LHCN-M2 (cell line): ENCODE data around the gene DUS2. TPM values are rescaled to one million over a fixed set of nuclear protein-coding genes. Genes with fewer than 3 reads are reported as not detected.
"Not testable (repeated sequence)": the region's sequence is repeated elsewhere in the genome, so short reads cannot be mapped to it uniquely, and the experiment has no call there.

Source experiments
- DNase-seq: peaks from one replicate; pipeline ENCODE4 v3.0.0-alpha.2; 2012; ENCODE audit warnings: low read depth
- polyA plus RNA-seq: library from polyadenylated mRNA; unstranded; fragments of >200 nt; gene quantifications from one replicate; pipeline ENCODE4 v1.2.1, GENCODE V29; 2012; ENCODE audit warnings: missing spikeins
- total RNA-seq: library from RNA; depleted of rRNA; stranded (reverse); fragments of >200 nt; gene quantifications from 2 replicates; pipeline ENCODE4 v1.2.3, GENCODE V29; 2014; rRNA removed

The DUS2 gene
- 18.3 and 20.1 TPM in 2 replicates for total RNA-seq
- polyA plus RNA-seq = 11.2 TPM

DNA sequence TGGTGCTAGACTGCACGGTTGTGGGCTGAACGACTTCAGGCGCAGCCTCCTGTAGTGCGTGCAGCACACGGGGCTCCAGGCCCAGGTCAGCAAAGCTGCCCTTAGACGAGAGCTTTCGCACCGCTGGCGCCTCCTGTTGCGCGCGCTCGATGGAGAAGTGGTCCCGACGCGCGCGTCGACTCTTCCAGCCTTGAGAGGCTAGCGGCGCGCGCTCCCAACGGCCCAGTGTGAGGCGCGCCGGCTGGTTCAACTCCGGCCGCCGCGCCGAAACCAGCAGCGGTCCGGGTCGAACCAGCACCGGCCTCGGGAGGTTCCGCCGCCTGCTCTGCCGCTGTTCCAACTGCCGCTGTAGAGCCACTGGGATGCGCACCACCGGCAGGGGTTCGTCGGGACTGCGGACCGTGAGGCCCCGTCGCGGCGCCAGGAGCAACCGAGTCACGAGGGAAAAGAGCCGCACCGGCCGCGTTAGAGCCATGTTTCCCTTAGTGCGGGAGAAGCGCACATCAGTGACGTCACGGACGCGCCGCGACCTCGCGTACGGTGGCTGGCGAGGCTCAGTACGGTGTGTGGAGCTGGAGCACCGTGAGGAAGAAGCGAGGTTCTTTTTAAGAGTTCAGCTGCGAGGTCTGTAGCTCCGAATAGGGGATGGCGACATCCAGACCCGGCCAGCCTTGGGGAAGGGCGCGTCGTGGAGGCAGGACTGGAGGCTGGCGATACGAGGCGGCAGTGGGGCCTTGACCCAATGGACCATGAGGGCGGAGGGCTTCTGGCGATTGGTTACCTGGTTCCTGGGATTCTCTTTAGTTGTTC, at the start of gene DUS2, which contains the start of gene DDX28:
Gene DUS2 (plus strand): TSS at position 557 of the 810 bp plus-strand sequence. CDS start 14,740 bp downstream, outside the sequence.
Gene DDX28 (minus strand): TSS at position 505 of the 810 bp plus-strand sequence. CDS start 30 bp downstream, at position 475.
- peak; percentile 89 for DNase-seq

DNA sequence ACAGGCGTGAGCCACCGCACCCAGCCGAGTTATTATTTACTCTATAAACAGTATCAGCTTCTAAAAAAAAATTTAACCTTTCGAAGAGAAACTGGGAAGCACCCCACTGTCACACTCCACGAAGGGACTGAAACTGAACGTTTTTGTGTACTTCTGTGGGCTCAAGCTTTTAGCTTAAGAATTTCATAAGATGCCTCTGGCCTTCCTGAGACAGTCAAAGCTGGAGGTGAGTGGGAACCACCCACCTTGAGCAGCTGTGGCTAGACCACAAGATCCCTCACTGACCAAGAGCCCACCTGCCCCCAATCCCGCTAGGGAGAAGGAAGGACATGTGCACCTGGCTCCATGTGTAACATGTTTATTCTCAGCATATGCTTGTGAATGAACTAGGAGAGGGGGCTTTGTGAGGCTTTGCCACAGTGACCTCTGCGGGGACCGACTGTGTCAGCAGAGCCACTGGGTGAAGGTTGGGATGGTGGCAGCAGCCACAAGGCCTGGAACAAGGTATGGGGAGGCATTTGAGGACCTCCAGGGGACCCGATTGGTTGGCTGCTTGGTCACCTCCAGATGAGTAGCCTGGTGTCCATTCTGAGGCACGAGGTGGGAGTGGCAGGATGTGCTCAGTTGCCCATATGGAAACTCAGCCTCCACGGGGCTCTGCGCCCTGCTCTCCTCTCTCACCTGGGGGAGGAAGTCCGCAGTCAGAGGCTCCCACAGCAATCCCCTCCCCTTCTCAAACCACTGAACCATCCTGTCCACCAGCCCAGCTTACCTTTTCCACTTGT, 47.6 kb upstream of the DUS2 start:
- no peak for DNase-seq

DNA sequence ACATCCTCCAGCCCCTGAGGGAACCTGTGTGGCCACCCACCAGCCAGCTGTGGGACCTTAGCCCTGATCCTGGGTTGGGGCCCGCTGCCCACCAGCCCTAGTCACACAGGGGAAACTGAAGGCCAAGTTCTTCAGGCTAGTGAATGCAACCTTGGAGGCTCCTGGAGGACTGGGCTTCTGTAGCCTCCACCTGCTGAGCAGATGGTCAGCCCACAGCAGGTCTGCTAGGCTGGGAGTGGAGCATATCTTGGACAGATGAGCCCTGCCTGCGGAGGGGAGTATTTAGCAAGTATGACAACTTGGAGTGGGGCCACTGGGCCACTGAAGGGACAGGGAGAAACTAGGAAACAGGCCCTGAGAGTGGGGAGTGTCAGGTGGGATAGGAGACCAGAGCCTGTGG, 46.9 kb upstream of the DUS2 start:
- no peak for DNase-seq

DNA sequence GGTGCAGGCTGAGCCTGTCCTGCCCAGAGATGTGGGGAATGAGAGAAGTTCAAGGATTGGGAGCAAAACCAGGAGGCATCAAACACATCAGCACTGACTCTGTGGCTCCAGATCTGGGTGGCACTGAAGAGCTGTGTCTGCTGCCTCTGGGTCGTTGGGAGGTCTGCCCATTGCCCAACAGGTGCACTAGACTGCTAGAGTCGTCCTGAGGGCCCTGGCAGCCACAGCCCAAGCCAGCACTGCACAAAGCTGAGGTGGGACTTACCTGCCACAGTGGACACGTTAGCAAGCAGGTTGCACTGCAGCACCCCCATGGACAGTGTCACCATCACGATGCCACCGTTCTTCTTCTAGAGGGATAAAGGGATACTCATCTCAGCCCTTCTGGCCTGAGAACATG, 46.1 kb upstream of the DUS2 start:
- no peak for DNase-seq

DNA sequence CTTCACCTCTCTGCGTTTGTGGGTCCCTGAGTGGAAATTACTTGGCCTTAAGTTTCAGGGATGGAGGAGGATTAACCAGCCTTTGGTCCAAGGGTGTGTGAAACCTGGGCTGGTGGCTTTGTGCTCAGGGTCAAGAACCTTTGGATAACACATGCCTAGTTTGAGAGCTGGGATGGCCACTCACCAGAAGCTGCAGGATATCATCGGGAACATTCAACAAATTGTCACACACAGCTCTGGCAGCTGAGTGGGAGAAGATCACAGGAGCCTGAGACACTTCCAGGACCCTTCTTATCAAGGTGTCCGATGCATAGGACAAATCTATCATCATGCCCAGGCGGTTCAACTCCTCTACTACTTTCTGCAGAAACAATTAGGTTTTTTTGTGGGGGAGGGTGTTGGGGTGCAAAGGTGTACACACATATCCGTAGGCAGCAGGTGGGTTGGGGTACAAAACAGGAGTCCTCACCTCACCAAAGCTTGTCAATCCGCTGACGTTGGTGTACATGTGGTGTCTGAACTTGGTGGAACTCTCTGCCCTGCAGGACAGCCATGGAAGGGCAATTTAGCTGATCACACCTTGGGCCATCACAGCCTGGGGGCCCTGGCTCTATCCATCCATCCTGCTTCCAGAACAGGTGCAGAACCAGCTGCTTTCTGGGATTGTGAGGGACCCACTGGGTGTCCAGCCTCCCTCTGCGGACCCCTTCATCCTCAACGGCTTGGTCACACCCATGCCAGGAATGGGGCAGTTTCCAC, 45.4 kb upstream of the DUS2 start:
- DNase-seq = no peak

DNA sequence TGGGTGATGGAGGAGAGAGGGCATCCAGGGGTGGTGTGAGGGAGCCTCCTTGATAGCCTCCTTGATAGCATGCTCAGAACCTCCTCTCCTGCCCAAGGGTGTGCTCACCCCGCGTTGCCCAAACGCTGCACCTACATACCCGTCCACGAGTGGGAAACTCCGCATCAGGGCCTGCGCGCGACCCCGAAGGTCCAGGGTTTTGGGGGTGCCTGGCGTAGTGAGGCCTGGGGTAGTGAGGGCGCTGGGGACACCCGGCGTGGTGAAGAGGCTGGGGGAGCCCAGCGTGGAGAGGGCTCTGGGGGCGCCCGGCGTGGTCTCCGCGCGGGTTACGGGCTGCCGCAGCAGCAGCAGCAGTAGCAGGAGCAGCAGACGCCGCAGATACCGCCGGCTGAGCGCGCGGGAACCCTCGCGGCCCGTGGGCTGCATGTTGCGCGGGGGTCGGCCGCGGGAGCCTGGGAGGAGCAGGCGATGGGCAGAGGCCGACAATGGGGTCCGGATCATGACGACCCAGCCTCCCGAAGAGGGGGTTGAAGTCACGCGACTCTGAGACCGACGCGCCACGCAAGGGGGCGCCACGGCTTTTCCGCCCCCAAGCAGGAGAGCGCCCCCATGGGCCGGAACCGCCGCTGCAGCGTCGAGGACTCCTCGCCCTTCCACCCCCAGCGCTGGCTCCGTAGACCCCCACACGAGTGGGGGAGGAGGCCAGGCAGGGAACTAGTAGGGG, 43.0 kb upstream of the DUS2 start, which contains the start of gene DPEP3:
Gene DPEP3 (minus strand): TSS at position 545 of the 724 bp plus-strand sequence. CDS start 119 bp downstream, at position 426.
- no peak for DNase-seq

DNA sequence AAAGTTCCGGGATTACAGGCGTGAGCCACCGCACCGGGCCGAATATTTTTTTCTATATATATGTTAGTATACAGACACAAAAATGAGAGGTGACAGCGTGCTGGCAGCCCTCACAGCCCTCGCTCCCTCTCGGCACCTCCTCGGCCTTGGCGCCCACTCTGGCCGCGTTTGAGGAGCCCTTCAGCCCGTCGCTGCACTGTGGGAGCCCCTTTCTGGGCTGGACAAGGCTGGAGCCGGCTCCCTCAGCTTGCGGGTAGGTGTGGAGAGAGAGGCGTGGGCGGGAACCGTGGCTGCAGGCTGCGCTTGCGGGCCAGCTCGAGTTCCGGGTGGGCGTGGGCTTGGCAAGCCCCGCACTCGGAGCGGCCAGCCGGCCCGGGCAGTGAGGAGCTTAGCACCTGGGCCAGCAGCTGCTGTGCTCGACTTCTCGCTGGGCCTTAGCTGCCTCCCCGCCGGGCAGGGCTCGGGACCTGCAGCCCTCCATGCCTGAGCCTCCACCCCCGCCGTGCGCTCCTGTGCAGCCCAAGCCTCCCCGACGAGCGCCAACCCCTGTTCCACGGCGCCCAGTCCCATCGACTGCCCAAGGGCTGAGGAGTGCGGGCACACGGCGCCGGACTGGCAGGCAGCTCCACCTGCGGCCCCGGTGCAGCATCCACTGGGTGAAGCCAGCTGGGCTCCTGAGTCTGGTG, 40.9 kb upstream of the DUS2 start:
- no peak for DNase-seq

DNA sequence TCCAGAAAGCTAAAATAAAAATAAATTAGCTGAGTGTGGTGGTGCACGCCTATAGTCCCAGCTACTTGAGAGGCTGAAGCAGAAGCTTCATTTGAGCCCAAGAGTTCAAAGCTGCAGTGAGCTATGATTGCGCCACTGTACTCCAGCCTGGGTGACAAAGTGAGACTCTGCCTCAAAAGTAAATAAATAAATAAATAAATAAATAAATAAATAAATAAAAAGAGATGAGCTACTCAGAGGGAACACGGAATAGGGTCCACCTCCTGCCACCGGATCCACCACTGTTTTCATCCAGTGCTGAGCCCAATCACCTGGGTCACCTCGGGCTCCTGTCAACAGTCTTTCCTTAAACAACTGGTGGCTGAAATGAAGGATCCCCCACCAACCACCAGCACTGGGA, 36.1 kb upstream of the DUS2 start:
- DNase-seq = no peak

DNA sequence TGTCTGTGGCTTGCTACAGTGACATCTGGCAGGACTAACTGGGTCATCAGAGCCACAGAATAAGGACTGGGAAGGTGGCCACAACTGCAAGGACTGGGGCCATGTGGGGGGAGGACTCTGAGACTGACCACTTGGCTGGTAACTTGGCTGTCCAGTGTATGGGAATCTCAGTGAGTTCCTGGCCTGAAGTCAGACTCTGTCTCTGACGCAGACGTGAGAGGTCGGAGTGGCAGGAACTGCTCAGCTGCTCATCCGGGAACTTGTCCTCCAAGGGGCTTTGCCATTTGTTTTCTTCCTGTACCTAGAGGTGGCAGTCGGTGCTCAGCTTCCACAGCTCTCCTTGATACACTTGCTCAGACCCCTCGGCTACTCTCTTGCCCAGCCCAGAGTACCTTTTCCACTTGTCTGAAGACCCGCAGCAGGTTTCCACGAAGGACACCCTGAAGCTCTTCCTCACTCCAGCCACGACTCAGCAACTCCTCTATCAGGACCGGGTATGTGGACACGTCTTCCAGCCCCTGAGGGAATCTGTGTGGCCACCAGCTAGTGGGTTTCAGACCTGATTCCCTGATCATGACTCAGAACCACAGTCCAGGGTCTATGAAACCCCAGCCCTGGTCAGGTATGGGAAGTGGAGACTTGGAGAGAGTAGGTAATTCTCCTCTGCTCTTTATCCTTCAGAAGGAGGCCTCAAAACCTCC, 35.5 kb upstream of the DUS2 start:
- DNase-seq = no peak

DNA sequence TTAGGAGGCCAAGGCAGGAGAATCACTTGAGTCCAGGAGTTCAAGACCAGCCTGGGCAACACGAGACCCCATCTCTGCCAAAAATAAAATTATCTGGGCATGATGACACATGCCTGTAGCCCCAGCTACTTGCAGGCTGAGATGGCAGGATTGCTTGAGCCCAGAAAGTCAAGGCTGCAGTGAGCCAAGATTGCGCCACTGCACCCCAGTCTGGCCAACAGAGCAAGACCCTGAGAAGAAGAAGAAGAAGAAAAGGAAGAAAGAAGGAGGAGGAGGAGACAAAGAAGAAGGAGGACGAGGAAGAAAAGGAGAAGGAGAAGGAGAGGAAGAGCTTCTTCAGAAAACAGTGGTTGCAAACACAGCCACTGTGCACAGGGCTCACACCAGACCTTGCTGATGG, 34.4 kb upstream of the DUS2 start:
- no peak for DNase-seq

DNA sequence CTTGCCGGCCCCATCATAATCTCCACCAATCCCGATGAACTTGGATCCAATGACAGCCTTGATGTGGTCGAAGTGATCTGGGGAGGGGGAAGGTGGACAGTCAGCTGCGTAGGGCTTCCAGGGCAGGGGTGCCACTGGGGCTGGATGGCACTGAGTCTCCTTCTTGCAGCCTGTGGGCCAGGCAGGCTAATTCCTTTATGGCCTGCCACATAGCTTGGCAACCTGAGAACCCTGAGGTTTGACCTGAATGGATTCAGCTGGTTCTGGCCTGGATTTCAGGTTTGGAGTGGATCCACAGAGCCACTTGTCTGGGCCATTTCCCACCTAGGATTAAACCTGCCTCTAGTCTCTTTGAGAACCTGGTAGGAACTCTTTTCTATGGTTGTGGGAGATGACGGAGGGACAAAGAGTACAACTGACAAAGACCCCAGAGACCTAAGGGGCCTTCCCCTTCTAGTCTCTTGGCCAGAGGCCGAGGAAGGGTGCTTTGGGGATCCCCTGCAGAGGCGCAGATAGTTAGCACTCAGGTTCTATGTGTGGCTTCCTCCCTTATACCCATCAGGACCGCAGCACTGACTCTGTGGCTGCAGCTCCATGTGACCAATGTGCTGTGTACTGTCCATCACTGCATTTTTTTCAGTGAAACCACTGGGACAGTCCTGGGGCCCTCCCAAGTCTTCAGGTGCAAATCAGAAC, 33.6 kb upstream of the DUS2 start:
- DNase-seq = no peak

DNA sequence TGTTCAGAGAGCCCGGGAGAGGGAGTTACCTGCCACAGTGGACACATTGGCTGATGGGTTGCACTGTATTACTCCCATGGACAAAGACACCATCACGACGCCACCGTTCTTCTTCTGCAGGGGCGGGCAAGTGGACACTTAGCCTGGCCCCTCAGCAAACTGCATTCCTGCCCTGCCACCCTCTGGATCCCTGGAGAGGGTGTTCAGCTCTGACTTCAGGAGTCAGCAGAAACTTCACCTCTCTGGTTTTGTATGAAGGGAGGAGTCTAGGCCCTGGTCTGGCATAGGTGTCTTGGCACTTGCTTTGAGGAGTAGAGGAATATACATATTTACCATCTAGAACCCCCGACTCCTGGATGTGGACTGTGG, 33.1 kb upstream of the DUS2 start:
- DNase-seq = no peak

DNA sequence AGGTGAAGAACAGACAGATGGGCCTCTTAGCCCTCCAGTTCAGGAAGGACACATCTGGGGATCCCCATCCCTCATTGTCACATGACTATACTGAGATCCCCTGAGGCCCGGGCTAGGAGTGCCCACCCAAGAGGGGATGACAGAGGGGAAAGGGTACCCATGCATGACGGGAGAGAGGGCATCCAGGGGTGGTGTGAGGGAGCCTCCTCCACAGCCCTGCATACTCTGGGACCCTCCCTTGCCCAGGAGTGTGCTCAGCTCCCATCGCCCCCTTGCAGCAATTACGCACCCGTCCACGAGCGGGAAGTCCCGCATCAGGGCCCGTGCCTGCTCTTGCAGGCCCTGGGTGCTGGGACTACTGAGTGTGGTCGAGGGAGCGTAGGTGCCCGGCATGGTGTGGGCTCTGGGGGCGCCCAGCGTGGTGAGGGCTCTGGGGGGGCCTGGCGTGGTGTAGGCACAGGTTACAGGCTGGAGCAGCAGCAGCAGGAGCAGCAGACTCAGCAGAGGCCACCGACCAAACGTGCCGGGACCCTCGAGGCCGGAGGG, 30.4 kb upstream of the DUS2 start:
- DNase-seq = no peak

DNA sequence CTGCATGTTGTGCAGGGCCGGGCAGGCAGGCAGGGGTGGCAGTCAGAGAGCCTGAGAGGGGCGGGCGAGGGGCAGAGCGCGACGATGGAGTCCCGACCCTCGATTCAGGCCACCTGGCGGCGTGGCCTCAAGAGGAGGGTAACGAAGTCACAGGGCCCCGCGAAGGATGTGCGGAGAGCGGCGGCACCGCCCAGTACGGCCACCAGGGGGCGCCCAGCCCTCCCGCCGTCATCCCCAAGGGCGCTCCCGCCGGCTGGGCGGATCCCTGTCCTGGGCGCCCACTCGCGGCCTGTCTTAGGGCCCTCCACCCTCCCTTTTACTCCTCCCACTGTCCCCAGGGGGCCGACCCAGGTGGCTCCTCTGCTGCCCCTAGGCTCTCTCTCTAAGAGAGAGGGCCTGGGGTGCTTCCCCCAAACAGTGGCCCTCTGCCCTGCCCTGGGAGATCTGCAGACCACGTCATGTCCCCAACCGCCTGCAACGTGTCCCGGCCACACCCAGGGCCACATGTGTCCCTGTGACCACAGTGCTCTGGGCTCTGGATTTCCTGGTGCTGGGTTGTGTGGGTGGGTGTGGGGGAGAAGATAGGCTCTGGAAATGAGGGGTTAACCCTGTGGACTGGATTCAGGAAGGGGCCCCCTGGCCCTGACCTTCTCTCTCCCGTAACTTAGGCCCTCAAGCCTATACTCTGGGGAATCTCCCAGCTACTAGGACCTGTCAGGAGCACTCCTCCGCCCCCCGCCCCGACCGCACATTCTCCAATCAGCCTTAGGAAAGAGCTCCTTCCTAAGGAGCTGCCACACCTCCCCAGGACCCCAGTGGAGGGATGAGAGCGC, 29.7 kb upstream of the DUS2 start:
- peak; percentile 59 for DNase-seq

DNA sequence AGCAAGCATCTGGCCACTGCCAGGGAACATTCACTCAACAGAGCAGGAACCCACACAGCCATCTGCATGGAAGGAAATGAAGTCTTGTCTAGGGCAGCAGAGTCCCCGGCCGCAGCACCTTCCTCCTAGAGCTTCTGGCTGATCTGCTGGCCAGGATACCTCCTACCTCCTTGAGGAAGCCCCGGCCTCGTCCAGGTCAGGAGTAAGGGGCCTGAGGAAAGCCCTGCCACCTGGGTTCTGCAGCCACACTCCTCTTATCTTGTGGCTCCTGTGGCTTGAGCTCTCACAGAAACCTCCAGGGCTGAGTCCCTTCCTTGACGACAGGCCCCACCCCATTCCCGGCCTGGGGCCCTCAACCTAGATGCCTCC, 29.1 kb upstream of the DUS2 start:
- not testable (repeated sequence) for DNase-seq

DNA sequence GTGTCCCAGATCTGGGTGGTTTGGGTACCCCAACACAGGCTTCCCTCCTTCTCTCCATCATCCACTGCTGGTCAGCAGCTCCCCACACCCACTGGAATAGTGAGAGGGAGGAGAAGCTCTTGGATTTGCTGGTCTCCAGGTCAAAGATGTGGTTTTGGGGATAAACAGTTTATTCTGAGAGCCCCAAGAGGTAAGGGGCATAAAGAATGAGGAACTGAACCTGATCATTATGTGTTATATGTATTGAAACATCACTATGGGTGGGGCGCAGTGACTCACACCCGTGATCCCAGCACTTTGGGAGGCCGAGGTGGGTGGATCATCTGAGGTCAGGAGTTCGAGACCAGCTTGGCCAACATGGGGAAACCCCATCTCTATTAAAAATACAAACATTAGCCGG, 27.7 kb upstream of the DUS2 start:
- no peak for DNase-seq

DNA sequence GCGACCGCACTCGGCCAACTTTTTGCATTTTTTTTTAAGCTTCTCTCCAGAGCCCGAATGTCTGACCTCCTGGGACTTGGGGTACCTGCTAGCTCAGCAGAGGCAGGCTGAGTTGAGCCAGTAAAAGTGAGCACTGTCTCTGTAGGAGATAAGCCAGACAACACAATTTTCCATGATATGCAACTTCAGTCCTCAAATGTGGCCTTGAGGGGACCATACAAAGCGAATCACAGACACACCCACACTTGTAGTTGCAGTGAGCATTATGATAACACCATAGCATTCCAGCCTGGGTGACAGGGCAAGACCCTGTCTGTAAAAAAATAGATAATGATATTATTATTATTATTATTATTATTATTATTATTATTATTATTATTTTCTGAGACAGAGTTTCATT, 26.4 kb upstream of the DUS2 start:
- DNase-seq = no peak

DNA sequence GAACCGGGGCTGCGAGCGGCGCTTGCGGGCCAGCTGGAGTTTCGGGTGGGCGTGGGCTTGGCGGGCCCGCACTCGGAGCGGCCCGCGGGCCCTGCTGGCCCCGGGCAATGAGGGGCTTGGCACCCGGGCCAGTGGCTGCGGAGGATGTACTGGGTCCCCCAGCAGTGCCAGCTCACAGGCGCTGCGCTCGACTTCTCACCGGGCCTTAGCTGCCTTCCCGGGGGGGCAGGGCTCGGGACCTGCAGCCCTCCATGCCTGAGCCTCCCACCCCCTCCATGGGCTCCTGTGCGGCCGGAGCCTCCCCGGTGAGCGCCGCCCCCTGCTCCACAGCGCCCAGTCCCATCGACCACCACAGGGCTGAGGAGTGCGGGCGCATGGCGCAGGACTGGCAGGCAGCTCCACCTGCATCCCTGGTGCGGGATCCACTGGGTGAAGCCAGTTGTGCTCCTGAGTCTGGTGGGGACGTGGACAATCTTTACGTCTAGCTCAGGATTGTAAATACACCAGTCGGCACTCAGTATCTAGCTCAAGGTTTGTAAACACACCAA, 24.8 kb upstream of the DUS2 start:
- DNase-seq = not testable (repeated sequence)
